Suprapubic skin (tissue), 4 donors: ENCODE data around the gene PDE7B. TPM values are rescaled to one million over a fixed set of nuclear protein-coding genes. Genes with fewer than 3 reads are reported as not detected.

Experiments used
- DNase-seq, 2 donors: peaks; one replicate each; pipeline ENCODE4 v3.0.0-alpha.2; 2019; ENCODE audit warnings: low spot score in 2 of 2
- H3K27ac ChIP-seq: fragments of 200-600 bp; sonication (generic); one replicate; pipeline ENCODE4 v1.5.1; 2019
- H3K27me3 ChIP-seq: fragments of 200-600 bp; sonication (generic); one replicate; pipeline ENCODE4 v1.5.1; 2019
- H3K36me3 ChIP-seq: fragments of 200-600 bp; sonication (generic); one replicate; pipeline ENCODE4 v1.5.1; 2019
- H3K4me1 ChIP-seq: fragments of 200-600 bp; sonication (generic); one replicate; pipeline ENCODE4 v1.5.1; 2019
- H3K4me3 ChIP-seq: fragments of 200-600 bp; sonication (generic); one replicate; pipeline ENCODE4 v1.5.1; 2019; ENCODE audit warnings: mild to moderate bottlenecking
- H3K9me3 ChIP-seq: fragments of 200-600 bp; sonication (generic); one replicate; pipeline ENCODE4 v1.5.1; 2019
- CTCF ChIP-seq, 2 donors: fragments of 200-600 bp in 1 of 2; fragments of 450-650 bp in 1 of 2; sonication (generic) in 1 of 2; IDR thresholded peaks; one replicate each; pipeline ENCODE4 v1.5.1; 2016 to 2019; ENCODE audit warnings: antibody characterized with exemption in 2 of 2, mild to moderate bottlenecking in 1 of 2, moderate library complexity in 1 of 2
- EP300 ChIP-seq: sonication (generic); formaldehyde crosslinking; IDR thresholded peaks from one replicate; pipeline ENCODE4 v1.6.1; 2017; ENCODE audit warnings: antibody characterized with exemption
- POLR2A ChIP-seq, 2 donors: fragments of 450-650 bp; IDR thresholded peaks; one replicate each; pipeline ENCODE4 v1.6.1; 2017; ENCODE audit warnings: antibody characterized with exemption in 2 of 2, mild to moderate bottlenecking in 2 of 2, moderate library complexity in 2 of 2
- POLR2AphosphoS5 ChIP-seq, 3 donors: sonication (generic); formaldehyde crosslinking; IDR thresholded peaks; one replicate each; pipeline ENCODE4 v1.6.1; 2017; ENCODE audit warnings: antibody characterized with exemption in 3 of 3
- WGBS: methylation state at CpG from one replicate; pipeline ENCODE4 v1.1.5; 2018; 5-methylcytosine and 5-hydroxymethylcytosine counted together
- total RNA-seq, 4 donors: library from RNA; depleted of rRNA; stranded (reverse); fragments of >200 nt; gene quantifications; one replicate each; pipeline ENCODE4 v1.1.0, GENCODE V29; 2016

PDE7B gene
- 1 to 10 TPM in 1 of 4 donors, under 1 TPM in 3; 0.26 to 1.2 (median 0.62) TPM for total RNA-seq

GRCh38 chr6:135851442-135852271 is at the start of gene PDE7B:
Gene PDE7B, plus strand, starts transcription at chr6:135851701.
- peak; percentile 86 to 87 for DNase-seq
- peaks cover 17% of the 10 kb centered on the region for H3K4me1 ChIP-seq
- no peaks in the 10 kb centered on the region for H3K9me3 ChIP-seq
- TF ChIP-seq POLR2A (IDR thresholded peaks at IDR 0.05) (peak; percentile 18 to 88), EP300 (no peak), CTCF (IDR thresholded peaks at IDR 0.05) (no peak), POLR2AphosphoS5 (IDR thresholded peaks at IDR 0.05) (peak in 2 of 3 donors; percentile 22 to 36)
- peak within 1 kb of the TSS; percentile 40 for H3K4me3 ChIP-seq
- H3K27me3 ChIP-seq = no peaks in the 10 kb centered on the region
- no peaks in the 10 kb centered on the region for H3K36me3 ChIP-seq
- peak within 1 kb of the TSS; percentile 51 for H3K27ac ChIP-seq
- 6% methylated on average over 12 of the region's 12 CpGs for WGBS

- Histone ChIP-seq H3K9me3 (no peaks in the 10 kb centered on the region), H3K36me3 (no peaks in the 10 kb centered on the region), H3K27ac (no peak overlapping the region), H3K4me3 (no peak overlapping the region), H3K4me1 (no peaks in the 10 kb centered on the region), H3K27me3 (no peaks in the 10 kb centered on the region)
- no peak for TF ChIP-seq POLR2A (IDR thresholded peaks at IDR 0.05)
- no peak for TF ChIP-seq POLR2AphosphoS5 (IDR thresholded peaks at IDR 0.05)
- TF ChIP-seq CTCF (IDR thresholded peaks at IDR 0.05) = no peak
- no peak for TF ChIP-seq EP300
- DNase-seq = no peak
- 90% methylated on average over 2 of the region's 2 CpGs for WGBS
Observed at GRCh38 chr6:135801755-135802465, 49.6 kb upstream of the PDE7B start.

GRCh38 chr6:135810486-135810885 is 41.0 kb upstream of the PDE7B start:
- DNase-seq = no peak
- peaks cover 6% of the 10 kb centered on the region for H3K4me1 ChIP-seq
- H3K9me3 ChIP-seq = no peaks in the 10 kb centered on the region
- 89% methylated on average over 5 of the region's 5 CpGs for WGBS
- no peaks in the 10 kb centered on the region for H3K27me3 ChIP-seq
- no peak overlapping the region for H3K4me3 ChIP-seq
- H3K36me3 ChIP-seq = no peaks in the 10 kb centered on the region
- H3K27ac ChIP-seq = no peak overlapping the region
- TF ChIP-seq EP300 (no peak), POLR2A (IDR thresholded peaks at IDR 0.05) (no peak), POLR2AphosphoS5 (IDR thresholded peaks at IDR 0.05) (no peak), CTCF (IDR thresholded peaks at IDR 0.05) (no peak)

GRCh38 chr6:135811170-135811569 is 40.3 kb upstream of the PDE7B start:
- Histone ChIP-seq H3K27me3 (no peaks in the 10 kb centered on the region), H3K9me3 (no peaks in the 10 kb centered on the region), H3K36me3 (no peaks in the 10 kb centered on the region), H3K4me3 (no peak overlapping the region), H3K4me1 (peaks cover 6% of the 10 kb centered on the region), H3K27ac (no peak overlapping the region)
- TF ChIP-seq POLR2A (IDR thresholded peaks at IDR 0.05) = no peak
- no peak for TF ChIP-seq EP300
- TF ChIP-seq POLR2AphosphoS5 (IDR thresholded peaks at IDR 0.05) = no peak
- no peak for TF ChIP-seq CTCF (IDR thresholded peaks at IDR 0.05)
- DNase-seq = no peak
- WGBS = 81% methylated on average over 2 of the region's 2 CpGs
